Measurements from ENCODE around the gene TUFM. TPM values are rescaled to one million over a fixed set of nuclear protein-coding genes. Genes with fewer than 3 reads are reported as not detected.
"Not testable (repeated sequence)": the region's sequence is repeated elsewhere in the genome, so short reads cannot be mapped to it uniquely, and the experiment has no call there.

Gene TUFM
- total RNA-seq, 1 experiment from 2014 or later: 361 TPM

DNA sequence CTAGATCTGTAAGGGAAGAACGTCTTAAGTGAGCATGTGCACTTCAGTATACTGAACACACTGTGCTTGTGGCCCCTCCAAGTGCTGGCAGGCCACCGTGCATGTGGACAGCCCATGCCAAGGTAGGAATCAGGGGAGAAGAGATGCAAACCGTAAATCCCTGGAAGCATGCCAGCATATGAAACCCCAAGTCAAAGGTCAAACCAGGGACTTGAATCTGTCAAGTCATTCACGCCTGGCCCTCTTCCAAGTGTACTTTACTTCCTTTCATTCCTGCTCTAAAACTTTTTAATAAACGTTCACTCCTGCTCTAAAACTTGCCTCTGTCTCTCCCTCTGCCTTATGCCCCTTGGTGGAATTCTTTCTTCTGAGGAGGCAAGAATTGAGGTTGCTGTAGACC, 26.1 kb downstream of the TUFM start:
- H3K4me1 ChIP-seq (ENCODE audit: control insufficient read depth in 1 of 2, insufficient read depth in 2 of 2, low read length in 2 of 2): peaks cover 2 to 18% of the 10 kb centered on the region in 2 experiments; a peak in 3 of 4 replicates
- no peak for ATAC-seq
- H3K4me3 ChIP-seq (replicated peaks in 1 of 2; ENCODE audit: low read depth in 1 of 2, low read length in 2 of 2): no peak overlapping the region
- ChIA-PET CTCF (interaction anchor here (1.1 kb wide), 1 partner anchor 125 kb away, joined by 3 read pairs; no protein-coding TSS in a partner anchor), RAD21 (ENCODE audit: low non-redundant PET in 1 of 2, low total read pairs in 2 of 2, uncharacterized antibody in 2 of 2, unreplicated experiment in 2 of 2) (no interaction called here), POLR2A (no interaction called here)
- peaks cover 0 to 1% of the 10 kb centered on the region in 2 experiments; a peak in 1 of 4 replicates for H3K36me3 ChIP-seq (ENCODE audit: control insufficient read depth in 1 of 2, insufficient read depth in 2 of 2, low read length in 2 of 2)
- H2AFZ ChIP-seq (ENCODE audit: low read depth, low read length, poor library complexity, severe bottlenecking): no peak overlapping the region
- H3K4me2 ChIP-seq (ENCODE audit: low read length): no peak overlapping the region
- DNase-seq (ENCODE audit: low read depth, low spot score): no peak
- peaks cover 26% of the 10 kb centered on the region for H3K79me2 ChIP-seq (ENCODE audit: insufficient read depth, low read length)
- TF ChIP-seq ZNF274 (IDR thresholded peaks at IDR 0.05; ENCODE audit: low read depth, low read length) (no peak), EGR1 (IDR thresholded peaks at IDR 0.05; ENCODE audit: low read depth) (no peak), SP1 (IDR thresholded peaks at IDR 0.05; ENCODE audit: low read depth) (no peak), SRF (IDR thresholded peaks at IDR 0.05; ENCODE audit: low read depth) (no peak), CEBPB (IDR thresholded peaks at IDR 0.05; ENCODE audit: low read depth) (no peak), POLR2A (IDR thresholded peaks at IDR 0.05; ENCODE audit: borderline replicate concordance, extremely low read depth, insufficient read depth, insufficient read length) (no peak), EZH2phosphoT487 (IDR thresholded peaks at IDR 0.05; ENCODE audit: borderline replicate concordance) (no peak), JUND (IDR thresholded peaks at IDR 0.05) (no peak), CBX3 (IDR thresholded peaks at IDR 0.05; ENCODE audit: low read depth) (no peak), POLR2AphosphoS5 (IDR thresholded peaks at IDR 0.05; ENCODE audit: low read depth, low read length) (no peak)
- TF ChIP-seq, protein P1, sequence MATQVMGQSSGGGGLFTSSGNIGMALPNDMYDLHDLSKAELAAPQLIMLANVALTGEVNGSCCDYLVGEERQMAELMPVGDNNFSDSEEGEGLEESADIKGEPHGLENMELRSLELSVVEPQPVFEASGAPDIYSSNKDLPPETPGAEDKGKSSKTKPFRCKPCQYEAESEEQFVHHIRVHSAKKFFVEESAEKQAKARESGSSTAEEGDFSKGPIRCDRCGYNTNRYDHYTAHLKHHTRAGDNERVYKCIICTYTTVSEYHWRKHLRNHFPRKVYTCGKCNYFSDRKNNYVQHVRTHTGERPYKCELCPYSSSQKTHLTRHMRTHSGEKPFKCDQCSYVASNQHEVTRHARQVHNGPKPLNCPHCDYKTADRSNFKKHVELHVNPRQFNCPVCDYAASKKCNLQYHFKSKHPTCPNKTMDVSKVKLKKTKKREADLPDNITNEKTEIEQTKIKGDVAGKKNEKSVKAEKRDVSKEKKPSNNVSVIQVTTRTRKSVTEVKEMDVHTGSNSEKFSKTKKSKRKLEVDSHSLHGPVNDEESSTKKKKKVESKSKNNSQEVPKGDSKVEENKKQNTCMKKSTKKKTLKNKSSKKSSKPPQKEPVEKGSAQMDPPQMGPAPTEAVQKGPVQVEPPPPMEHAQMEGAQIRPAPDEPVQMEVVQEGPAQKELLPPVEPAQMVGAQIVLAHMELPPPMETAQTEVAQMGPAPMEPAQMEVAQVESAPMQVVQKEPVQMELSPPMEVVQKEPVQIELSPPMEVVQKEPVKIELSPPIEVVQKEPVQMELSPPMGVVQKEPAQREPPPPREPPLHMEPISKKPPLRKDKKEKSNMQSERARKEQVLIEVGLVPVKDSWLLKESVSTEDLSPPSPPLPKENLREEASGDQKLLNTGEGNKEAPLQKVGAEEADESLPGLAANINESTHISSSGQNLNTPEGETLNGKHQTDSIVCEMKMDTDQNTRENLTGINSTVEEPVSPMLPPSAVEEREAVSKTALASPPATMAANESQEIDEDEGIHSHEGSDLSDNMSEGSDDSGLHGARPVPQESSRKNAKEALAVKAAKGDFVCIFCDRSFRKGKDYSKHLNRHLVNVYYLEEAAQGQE (IDR thresholded peaks at IDR 0.05; ENCODE audit: low read depth): no peak
- TF ChIP-seq, protein P2, sequence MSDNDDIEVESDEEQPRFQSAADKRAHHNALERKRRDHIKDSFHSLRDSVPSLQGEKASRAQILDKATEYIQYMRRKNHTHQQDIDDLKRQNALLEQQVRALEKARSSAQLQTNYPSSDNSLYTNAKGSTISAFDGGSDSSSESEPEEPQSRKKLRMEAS (IDR thresholded peaks at IDR 0.05): no peak
- TF ChIP-seq, protein P3, sequence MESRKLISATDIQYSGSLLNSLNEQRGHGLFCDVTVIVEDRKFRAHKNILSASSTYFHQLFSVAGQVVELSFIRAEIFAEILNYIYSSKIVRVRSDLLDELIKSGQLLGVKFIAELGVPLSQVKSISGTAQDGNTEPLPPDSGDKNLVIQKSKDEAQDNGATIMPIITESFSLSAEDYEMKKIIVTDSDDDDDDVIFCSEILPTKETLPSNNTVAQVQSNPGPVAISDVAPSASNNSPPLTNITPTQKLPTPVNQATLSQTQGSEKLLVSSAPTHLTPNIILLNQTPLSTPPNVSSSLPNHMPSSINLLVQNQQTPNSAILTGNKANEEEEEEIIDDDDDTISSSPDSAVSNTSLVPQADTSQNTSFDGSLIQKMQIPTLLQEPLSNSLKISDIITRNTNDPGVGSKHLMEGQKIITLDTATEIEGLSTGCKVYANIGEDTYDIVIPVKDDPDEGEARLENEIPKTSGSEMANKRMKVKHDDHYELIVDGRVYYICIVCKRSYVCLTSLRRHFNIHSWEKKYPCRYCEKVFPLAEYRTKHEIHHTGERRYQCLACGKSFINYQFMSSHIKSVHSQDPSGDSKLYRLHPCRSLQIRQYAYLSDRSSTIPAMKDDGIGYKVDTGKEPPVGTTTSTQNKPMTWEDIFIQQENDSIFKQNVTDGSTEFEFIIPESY (IDR thresholded peaks at IDR 0.05; ENCODE audit: extremely low read depth, insufficient replicate concordance, low read length): no peak
- TF ChIP-seq, protein P4, sequence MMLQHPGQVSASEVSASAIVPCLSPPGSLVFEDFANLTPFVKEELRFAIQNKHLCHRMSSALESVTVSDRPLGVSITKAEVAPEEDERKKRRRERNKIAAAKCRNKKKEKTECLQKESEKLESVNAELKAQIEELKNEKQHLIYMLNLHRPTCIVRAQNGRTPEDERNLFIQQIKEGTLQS (IDR thresholded peaks at IDR 0.05): no peak
- no peaks in the 10 kb centered on the region for H3K9me2 ChIP-seq (ENCODE audit: insufficient read depth)
- intact Hi-C loops (cut with micrococcal nuclease): no loop called here
- no peak overlapping the region for H3K27ac ChIP-seq (ENCODE audit: low read depth, low read length)
- no peaks in the 10 kb centered on the region for H3K27me3 ChIP-seq (ENCODE audit: insufficient read depth, low read length)
- H3K9me3 ChIP-seq (ENCODE audit: control insufficient read depth in 1 of 2, insufficient read depth in 1 of 2, low read depth in 1 of 2, low read length in 2 of 2): no peaks in the 10 kb centered on the region
- H3K9ac ChIP-seq (ENCODE audit: low read length): no peak overlapping the region
- BruUV-seq (replicated peaks): no TSS peak
- H4K20me1 ChIP-seq (ENCODE audit: insufficient read depth): peaks cover 5% of the 10 kb centered on the region; the same call in 1 of the 2 replicates

DNA sequence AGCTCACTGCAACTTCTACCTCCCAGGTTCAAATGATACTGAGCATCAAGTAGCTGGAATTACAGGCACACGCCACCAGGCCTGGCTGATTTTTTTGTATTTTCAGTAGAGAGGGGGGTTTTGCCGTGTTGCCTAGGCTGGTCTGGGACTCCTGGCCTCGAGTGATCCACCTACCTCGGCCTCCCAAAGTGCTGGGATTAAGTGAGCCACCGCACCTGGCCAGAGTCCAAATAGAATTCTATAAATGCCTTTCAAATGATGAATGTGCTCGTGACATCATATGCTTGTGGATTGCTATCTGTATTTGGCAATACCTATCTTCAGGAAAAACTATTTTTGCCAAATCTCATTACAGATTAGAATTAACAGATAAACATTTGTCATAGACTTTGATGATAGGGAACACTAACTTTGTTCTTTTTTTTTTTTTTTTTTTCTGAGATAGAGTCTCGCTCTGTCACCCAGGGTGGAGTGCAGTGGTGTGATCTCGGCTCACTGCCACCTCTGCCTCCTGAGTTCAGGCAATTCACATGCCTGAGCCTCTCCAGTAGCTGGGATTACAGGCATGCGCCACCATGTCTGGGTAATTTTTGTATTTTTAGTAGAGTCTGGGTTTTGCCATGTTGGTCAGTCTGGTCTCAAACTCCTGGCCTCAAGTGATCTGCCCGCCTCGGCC, 38.6 kb downstream of the TUFM start:
- H3K27me3 ChIP-seq (ENCODE audit: insufficient read depth, low read length); H3K9me3 ChIP-seq (ENCODE audit: control insufficient read depth in 1 of 2, insufficient read depth in 1 of 2, low read depth in 1 of 2, low read length in 2 of 2); H3K9ac ChIP-seq (ENCODE audit: low read length); RAD21 ChIA-PET (ENCODE audit: low non-redundant PET in 1 of 2, low total read pairs in 2 of 2, uncharacterized antibody in 2 of 2, unreplicated experiment in 2 of 2); DNase-seq (ENCODE audit: low read depth, low spot score); H2AFZ ChIP-seq (ENCODE audit: low read depth, low read length, poor library complexity, severe bottlenecking); H3K4me2 ChIP-seq (ENCODE audit: low read length); H3K9me2 ChIP-seq (ENCODE audit: insufficient read depth); intact Hi-C loops (cut with micrococcal nuclease); BruUV-seq (replicated peaks); H3K4me1 ChIP-seq (ENCODE audit: control insufficient read depth in 1 of 2, insufficient read depth in 2 of 2, low read length in 2 of 2); H3K27ac ChIP-seq (ENCODE audit: low read depth, low read length); H3K4me3 ChIP-seq (replicated peaks in 1 of 2; ENCODE audit: low read depth in 1 of 2, low read length in 2 of 2); CTCF ChIA-PET; H3K79me2 ChIP-seq (ENCODE audit: insufficient read depth, low read length); H4K20me1 ChIP-seq (ENCODE audit: insufficient read depth); H3K36me3 ChIP-seq (ENCODE audit: control insufficient read depth in 1 of 2, insufficient read depth in 2 of 2, low read length in 2 of 2); POLR2A ChIA-PET: not testable (repeated sequence)
- peak; percentile 39 for ATAC-seq

Data from HCT116 (cell line).